ENCODE measurements around the gene ELAVL3. TPM values are rescaled to one million over a fixed set of nuclear protein-coding genes. Genes with fewer than 3 reads are reported as not detected.

Gene ELAVL3
- polyA plus RNA-seq, 1 of the 3 experiments (the other 2 are of a cell fraction) = 0.48 TPM

DNA sequence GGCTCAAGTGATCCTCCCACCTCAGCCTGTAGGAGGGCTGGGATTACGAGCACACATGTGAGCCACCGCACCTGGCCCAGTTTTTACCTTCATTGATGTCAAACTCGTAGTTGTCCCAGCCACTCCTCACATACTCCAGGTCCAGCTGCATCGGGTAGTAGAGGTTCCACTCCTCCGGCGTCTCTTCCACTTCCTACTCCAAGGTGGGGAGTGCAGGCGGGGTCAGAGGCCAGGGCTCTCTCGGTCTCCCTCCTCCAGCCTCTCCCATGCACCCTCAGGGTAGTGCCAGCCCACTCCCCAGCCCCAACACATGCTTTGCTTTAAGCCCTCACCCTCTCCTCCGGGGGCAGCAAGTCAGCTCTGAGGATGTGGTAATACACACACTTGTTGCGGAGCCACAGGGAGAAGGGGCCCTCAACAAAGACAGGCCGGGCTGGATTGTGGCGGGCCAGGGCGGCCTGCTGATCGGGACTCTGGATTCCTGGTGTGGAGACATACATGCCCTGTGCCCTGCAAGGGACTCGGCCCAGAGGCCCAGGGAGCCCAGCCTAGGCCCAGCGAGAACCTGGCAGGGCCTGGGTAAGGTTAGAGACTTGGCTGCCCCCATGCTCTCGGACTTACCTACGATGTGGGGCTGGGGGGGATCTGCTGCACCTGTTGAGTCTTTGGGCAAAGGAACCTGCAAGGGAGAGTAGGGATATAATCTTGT is 26.7 kb upstream of the ELAVL3 start:
- H3K36me3 ChIP-seq (replicated peaks in 1 of 2; ENCODE audit: control insufficient read depth in 1 of 2, insufficient read depth in 2 of 2, low read length in 1 of 2) = peaks cover 0 to 3% of the 10 kb centered on the region in 2 experiments
- H3K4me3 ChIP-seq (ENCODE audit: low read depth in 2 of 2, low read length in 1 of 2) = no peak overlapping the region
- TF ChIP-seq GATA2 (CRISPR knock-in tag; IDR thresholded peaks at IDR 0.05) (no peak), NRF1 (IDR thresholded peaks at IDR 0.05; ENCODE audit: low read depth, low read length) (no peak), JUND (IDR thresholded peaks at IDR 0.05) (no peak), MXI1 (IDR thresholded peaks at IDR 0.05; ENCODE audit: low read depth, low read length) (no peak), EZH2phosphoT487 (IDR thresholded peaks at IDR 0.05; ENCODE audit: borderline replicate concordance, low read depth) (no peak), SIN3A (IDR thresholded peaks at IDR 0.05; ENCODE audit: borderline replicate concordance, low read depth, low read length) (no peak), TCF12 (IDR thresholded peaks at IDR 0.05) (no peak), MEF2A (IDR thresholded peaks at IDR 0.05; ENCODE audit: borderline replicate concordance, low read depth) (no peak)
- TF ChIP-seq, protein P1, sequence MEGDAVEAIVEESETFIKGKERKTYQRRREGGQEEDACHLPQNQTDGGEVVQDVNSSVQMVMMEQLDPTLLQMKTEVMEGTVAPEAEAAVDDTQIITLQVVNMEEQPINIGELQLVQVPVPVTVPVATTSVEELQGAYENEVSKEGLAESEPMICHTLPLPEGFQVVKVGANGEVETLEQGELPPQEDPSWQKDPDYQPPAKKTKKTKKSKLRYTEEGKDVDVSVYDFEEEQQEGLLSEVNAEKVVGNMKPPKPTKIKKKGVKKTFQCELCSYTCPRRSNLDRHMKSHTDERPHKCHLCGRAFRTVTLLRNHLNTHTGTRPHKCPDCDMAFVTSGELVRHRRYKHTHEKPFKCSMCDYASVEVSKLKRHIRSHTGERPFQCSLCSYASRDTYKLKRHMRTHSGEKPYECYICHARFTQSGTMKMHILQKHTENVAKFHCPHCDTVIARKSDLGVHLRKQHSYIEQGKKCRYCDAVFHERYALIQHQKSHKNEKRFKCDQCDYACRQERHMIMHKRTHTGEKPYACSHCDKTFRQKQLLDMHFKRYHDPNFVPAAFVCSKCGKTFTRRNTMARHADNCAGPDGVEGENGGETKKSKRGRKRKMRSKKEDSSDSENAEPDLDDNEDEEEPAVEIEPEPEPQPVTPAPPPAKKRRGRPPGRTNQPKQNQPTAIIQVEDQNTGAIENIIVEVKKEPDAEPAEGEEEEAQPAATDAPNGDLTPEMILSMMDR (IDR thresholded peaks at IDR 0.05) = no peak
- TF ChIP-seq, protein P2, sequence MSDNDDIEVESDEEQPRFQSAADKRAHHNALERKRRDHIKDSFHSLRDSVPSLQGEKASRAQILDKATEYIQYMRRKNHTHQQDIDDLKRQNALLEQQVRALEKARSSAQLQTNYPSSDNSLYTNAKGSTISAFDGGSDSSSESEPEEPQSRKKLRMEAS (IDR thresholded peaks at IDR 0.05; ENCODE audit: low read depth) = no peak
- TF ChIP-seq, protein P3, sequence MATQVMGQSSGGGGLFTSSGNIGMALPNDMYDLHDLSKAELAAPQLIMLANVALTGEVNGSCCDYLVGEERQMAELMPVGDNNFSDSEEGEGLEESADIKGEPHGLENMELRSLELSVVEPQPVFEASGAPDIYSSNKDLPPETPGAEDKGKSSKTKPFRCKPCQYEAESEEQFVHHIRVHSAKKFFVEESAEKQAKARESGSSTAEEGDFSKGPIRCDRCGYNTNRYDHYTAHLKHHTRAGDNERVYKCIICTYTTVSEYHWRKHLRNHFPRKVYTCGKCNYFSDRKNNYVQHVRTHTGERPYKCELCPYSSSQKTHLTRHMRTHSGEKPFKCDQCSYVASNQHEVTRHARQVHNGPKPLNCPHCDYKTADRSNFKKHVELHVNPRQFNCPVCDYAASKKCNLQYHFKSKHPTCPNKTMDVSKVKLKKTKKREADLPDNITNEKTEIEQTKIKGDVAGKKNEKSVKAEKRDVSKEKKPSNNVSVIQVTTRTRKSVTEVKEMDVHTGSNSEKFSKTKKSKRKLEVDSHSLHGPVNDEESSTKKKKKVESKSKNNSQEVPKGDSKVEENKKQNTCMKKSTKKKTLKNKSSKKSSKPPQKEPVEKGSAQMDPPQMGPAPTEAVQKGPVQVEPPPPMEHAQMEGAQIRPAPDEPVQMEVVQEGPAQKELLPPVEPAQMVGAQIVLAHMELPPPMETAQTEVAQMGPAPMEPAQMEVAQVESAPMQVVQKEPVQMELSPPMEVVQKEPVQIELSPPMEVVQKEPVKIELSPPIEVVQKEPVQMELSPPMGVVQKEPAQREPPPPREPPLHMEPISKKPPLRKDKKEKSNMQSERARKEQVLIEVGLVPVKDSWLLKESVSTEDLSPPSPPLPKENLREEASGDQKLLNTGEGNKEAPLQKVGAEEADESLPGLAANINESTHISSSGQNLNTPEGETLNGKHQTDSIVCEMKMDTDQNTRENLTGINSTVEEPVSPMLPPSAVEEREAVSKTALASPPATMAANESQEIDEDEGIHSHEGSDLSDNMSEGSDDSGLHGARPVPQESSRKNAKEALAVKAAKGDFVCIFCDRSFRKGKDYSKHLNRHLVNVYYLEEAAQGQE (IDR thresholded peaks at IDR 0.05; ENCODE audit: low read depth, low read length) = no peak
- TF ChIP-seq, protein P4, sequence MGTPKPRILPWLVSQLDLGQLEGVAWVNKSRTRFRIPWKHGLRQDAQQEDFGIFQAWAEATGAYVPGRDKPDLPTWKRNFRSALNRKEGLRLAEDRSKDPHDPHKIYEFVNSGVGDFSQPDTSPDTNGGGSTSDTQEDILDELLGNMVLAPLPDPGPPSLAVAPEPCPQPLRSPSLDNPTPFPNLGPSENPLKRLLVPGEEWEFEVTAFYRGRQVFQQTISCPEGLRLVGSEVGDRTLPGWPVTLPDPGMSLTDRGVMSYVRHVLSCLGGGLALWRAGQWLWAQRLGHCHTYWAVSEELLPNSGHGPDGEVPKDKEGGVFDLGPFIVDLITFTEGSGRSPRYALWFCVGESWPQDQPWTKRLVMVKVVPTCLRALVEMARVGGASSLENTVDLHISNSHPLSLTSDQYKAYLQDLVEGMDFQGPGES (IDR thresholded peaks at IDR 0.05; ENCODE audit: low read depth, low read length) = no peak
- DNase-seq = no peak
- H4K20me1 ChIP-seq (ENCODE audit: insufficient read depth) = no peaks in the 10 kb centered on the region
- H3F3A ChIP-seq (replicated peaks; ENCODE audit: insufficient read depth) = peaks cover 7% of the 10 kb centered on the region
- POLR2A ChIA-PET = no interaction called here
- no peaks in the 10 kb centered on the region for H3K9me3 ChIP-seq
- CTCF ChIA-PET = interaction anchor here (1.0 kb wide), 1 partner anchor 25 kb away, joined by 3 read pairs; no protein-coding TSS in a partner anchor
- H3K4me2 ChIP-seq = no peak overlapping the region
- no peaks in the 10 kb centered on the region for H3K27me3 ChIP-seq (ENCODE audit: insufficient read depth)
- no peaks in the 10 kb centered on the region for H3K9me2 ChIP-seq
- H3K4me1 ChIP-seq (ENCODE audit: control insufficient read depth in 1 of 2, insufficient read depth in 2 of 2, low read depth in 1 of 2, low read length in 1 of 2) = peaks cover 9 to 12% of the 10 kb centered on the region in 2 experiments; a peak in 2 of 4 replicates
- H3K27ac ChIP-seq (ENCODE audit: low read depth in 2 of 2, low read length in 1 of 2) = no peak overlapping the region
- no peak overlapping the region for H2AFZ ChIP-seq (ENCODE audit: low read depth)
- WGBS (ENCODE audit: low lambda C conversion rate) = 93% methylated on average over 14 of the region's 18 CpGs
- no peak overlapping the region for H3K9ac ChIP-seq
- H3K79me2 ChIP-seq (ENCODE audit: insufficient read depth) = peaks cover 21% of the 10 kb centered on the region; the same call in 1 of the 2 replicates

All from SK-N-SH (cell line).